HUES48 (cell line): ENCODE data around the gene CAPN14.

ENCODE experiments used
- H3K27ac ChIP-seq: one replicate; pipeline ENCODE4 v1.7.0; 2013; ENCODE audit warnings: low read depth, low read length, inconsistent platforms
- H3K27me3 ChIP-seq: 2 replicates; pipeline ENCODE4 v1.6.1; 2013; ENCODE audit warnings: mild to moderate bottlenecking, low read length; ENCODE audit not compliant: control insufficient read depth, insufficient read depth
- H3K36me3 ChIP-seq: 2 replicates; pipeline ENCODE4 v1.6.1; 2013; ENCODE audit warnings: low read length; ENCODE audit not compliant: control insufficient read depth, insufficient read depth
- H3K4me1 ChIP-seq: 2 replicates; pipeline ENCODE4 v1.6.1; 2013; ENCODE audit warnings: mild to moderate bottlenecking, low read length; ENCODE audit not compliant: control insufficient read depth, insufficient read depth
- H3K4me3 ChIP-seq: 2 replicates; pipeline ENCODE4 v1.5.1; 2013; ENCODE audit warnings: mild to moderate bottlenecking, low read depth, low read length
- H3K9ac ChIP-seq: 2 replicates; pipeline ENCODE4 v1.6.1; 2013; ENCODE audit warnings: mild to moderate bottlenecking, low read depth, low read length, moderate library complexity
- H3K9me3 ChIP-seq: 2 replicates; pipeline ENCODE4 v1.6.1; 2013; ENCODE audit warnings: low read length; ENCODE audit not compliant: control insufficient read depth, insufficient read depth

The CAPN14 gene

GRCh38 chr2:31241625-31242270, 24.4 kb upstream of the CAPN14 start:
- Histone ChIP-seq H3K36me3 (0 out of 2 replicates have a peak, but pooled peaks cover 4% of the 10 kb centered on the region), H3K4me1 (no peaks in the 10 kb centered on the region), H3K4me3 (no peak overlapping the region), H3K27me3 (no peaks in the 10 kb centered on the region), H3K27ac (no peak overlapping the region), H3K9ac (no peak overlapping the region), H3K9me3 (no peaks in the 10 kb centered on the region)

- Histone ChIP-seq H3K4me1 (no peaks in the 10 kb centered on the region), H3K36me3 (0 out of 2 replicates have a peak, but pooled peaks cover 4% of the 10 kb centered on the region), H3K4me3 (no peak overlapping the region)
Measured at GRCh38 chr2:31240381-31241365, 23.4 kb upstream of the CAPN14 start.

DNA sequence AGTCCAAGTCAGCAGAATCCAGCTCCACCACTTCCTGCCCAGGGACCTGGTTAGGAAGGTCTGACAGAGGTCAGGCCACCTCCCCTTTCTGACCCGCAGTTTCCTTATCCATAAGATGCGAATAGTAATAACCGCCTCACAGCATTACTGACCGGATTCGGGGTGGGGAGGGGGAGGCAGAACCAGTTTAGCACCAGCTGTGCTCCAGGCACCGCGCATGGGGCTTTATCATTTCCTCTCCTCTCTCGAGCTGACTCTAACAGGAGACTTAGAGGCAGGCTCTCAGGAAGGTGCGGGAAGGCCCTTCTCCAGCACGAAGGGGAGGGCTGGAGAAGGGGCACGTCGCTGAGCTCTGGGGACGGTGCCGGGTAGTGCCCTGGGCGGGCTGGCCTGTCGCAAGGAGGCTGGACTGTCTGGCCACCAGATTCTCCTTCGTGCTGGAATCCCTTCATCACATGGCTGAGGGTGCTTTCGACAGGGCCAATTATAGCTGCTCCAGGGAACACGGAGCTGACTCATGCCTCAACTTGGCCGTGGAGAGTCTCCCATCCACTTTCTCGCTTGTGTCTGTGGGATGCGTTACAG, 22.4 kb upstream of the CAPN14 start:
- Histone ChIP-seq H3K9ac (no peak overlapping the region), H3K27ac (no peak overlapping the region), H3K4me1 (0 out of 2 replicates have a peak, but pooled peaks cover 2% of the 10 kb centered on the region), H3K36me3 (0 out of 2 replicates have a peak, but pooled peaks cover under 1% of the 10 kb centered on the region), H3K9me3 (no peaks in the 10 kb centered on the region), H3K27me3 (peaks cover 6% of the 10 kb centered on the region), H3K4me3 (no peak overlapping the region)

More at GRCh38 chr2:31240381-31241365, 23.4 kb upstream of the CAPN14 start:
- Histone ChIP-seq H3K27me3 (no peaks in the 10 kb centered on the region), H3K9me3 (no peaks in the 10 kb centered on the region), H3K9ac (no peak overlapping the region), H3K27ac (no peak overlapping the region)

GRCh38 chr2:31238906-31239592, 21.7 kb upstream of the CAPN14 start:
- no peak overlapping the region for H3K4me3 ChIP-seq
- 0 out of 2 replicates have a peak, but pooled peaks cover 5% of the 10 kb centered on the region for H3K4me1 ChIP-seq
- H3K27me3 ChIP-seq = peaks cover 8% of the 10 kb centered on the region
- no peaks in the 10 kb centered on the region for H3K9me3 ChIP-seq
- no peak overlapping the region for H3K9ac ChIP-seq
- H3K36me3 ChIP-seq = no peaks in the 10 kb centered on the region
- no peak overlapping the region for H3K27ac ChIP-seq

DNA sequence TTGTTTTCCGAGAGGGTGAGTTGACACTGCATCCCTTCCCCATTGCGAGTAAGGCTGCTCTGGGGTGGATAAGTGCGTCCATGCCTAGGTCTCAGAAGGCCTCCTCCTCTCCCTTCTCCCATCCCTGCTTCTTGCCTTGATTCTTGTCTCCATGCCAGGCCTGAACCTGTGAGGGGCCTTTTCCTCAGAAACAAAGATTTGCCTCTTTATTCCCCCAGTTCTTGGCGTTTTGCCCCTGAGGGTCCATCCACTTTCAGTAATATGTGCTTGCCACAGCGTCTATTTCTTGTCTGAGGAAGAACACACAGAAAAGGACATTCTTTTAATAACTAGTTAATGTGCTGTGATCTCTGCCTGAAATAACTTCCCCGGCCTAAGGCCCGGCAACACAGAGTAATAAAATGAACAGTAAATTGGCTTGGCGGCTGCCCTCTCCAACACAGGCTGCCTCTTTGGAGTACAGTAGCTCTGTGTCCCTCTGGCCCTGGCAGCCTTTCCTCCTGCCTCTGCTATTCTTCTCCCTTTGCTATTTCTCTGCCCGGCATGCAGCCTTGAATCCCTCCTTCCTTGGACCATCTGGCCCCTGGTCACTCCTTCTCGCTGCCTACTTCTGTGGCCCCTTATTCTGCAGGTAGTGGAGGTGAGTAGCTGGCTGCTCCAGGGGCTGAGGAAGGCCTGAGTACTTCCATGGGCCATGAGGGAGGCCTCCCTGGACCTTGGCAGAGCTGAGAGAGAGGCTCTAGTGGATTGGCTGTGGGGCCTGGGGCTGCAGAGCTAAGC, 21.0 kb upstream of the CAPN14 start:
- Histone ChIP-seq H3K27me3 (peaks cover 8% of the 10 kb centered on the region), H3K9ac (no peak overlapping the region), H3K9me3 (no peaks in the 10 kb centered on the region), H3K4me3 (no peak overlapping the region), H3K27ac (no peak overlapping the region), H3K4me1 (peaks cover 8% of the 10 kb centered on the region; the same call in 1 of the 2 replicates), H3K36me3 (no peaks in the 10 kb centered on the region)

DNA sequence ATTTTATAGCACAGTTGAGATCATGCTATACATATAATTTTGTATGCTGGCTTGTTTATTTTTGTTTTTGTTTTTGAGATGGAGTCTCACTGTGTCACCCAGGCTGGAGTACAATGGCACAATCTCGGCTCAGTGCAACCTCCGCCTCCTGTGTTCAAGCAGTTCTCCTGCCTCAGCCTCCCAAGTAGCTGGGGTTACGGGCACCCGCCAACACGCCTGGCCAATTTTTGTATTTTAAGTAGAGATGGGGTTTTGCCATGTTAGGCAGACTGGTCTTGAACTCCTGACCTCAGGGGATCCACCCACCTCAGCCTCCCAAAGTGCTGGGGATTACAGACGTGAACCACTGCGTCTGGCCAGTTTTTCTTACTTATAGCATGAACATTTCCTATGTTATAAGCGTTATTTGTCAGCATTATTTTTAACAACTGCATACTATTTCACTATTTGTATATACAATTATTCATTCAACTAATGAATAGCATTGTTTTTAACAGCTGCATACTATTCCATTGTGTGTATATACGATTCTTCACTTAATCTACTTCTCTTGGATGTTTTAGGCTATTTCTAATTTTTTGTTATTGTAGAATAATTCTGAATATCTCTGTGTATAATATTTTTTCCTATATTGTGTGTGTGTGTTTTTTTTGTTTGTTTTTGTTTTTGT, 20.2 kb upstream of the CAPN14 start:
- peaks cover 8% of the 10 kb centered on the region for H3K27me3 ChIP-seq
- H3K36me3 ChIP-seq = no peaks in the 10 kb centered on the region
- no peak overlapping the region for H3K9ac ChIP-seq
- H3K27ac ChIP-seq = no peak overlapping the region
- H3K9me3 ChIP-seq = no peaks in the 10 kb centered on the region
- peaks cover 12% of the 10 kb centered on the region; the same call in 1 of the 2 replicates for H3K4me1 ChIP-seq
- no peak overlapping the region for H3K4me3 ChIP-seq

- Histone ChIP-seq H3K4me1 (peaks cover 12% of the 10 kb centered on the region; the same call in 1 of the 2 replicates), H3K9ac (no peak overlapping the region), H3K4me3 (no peak overlapping the region), H3K27me3 (peaks cover 8% of the 10 kb centered on the region), H3K36me3 (no peaks in the 10 kb centered on the region), H3K27ac (no peak overlapping the region), H3K9me3 (no peaks in the 10 kb centered on the region)
Measured at GRCh38 chr2:31236433-31237205, 19.3 kb upstream of the CAPN14 start.

DNA sequence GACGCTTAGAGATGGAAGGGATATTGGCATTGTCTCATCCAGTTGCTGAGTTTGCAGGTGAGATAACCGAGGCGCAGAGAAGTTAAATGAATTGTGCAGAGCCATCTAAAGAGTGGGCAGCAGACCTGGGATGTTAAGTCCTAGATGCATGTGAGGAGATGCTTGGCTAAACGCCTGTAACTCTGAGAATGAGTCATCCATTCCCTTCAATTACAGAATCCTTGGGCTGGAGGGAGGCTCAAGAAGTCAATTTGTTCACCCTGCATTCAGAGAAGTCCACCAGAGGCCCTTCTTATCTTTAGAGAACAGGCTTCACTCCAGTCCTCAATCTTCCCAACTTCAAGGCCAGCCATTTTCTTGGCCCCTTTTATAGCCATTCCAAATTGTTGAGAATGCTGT, 18.2 kb upstream of the CAPN14 start:
- Histone ChIP-seq H3K27ac (no peak overlapping the region), H3K4me1 (peaks cover 12% of the 10 kb centered on the region; the same call in 1 of the 2 replicates), H3K9ac (no peak overlapping the region), H3K36me3 (no peaks in the 10 kb centered on the region), H3K9me3 (no peaks in the 10 kb centered on the region), H3K4me3 (no peak overlapping the region), H3K27me3 (peaks cover 8% of the 10 kb centered on the region)
